Retinal pigment epithelial cell (primary cell): ENCODE results near the gene WBP1L.
"Not testable (repeated sequence)": the region's sequence is repeated elsewhere in the genome, so short reads cannot be mapped to it uniquely, and the experiment has no call there.

Experiments
- DNase-seq: peaks from one replicate; pipeline ENCODE4 v3.0.0-alpha.2; 2010; ENCODE audit warnings: low read depth
- H3K4me3 ChIP-seq: 2 replicates; pipeline ENCODE4 v1.5.1; 2011; ENCODE audit warnings: mild to moderate bottlenecking, low read length, control low read depth, moderate library complexity
- TF ChIP-seq, protein P1 (sequence below): conservative IDR thresholded peaks from 2 replicates; pipeline ENCODE4 v1.5.1; 2011; ENCODE audit warnings: low read depth, low read length, control low read depth, inconsistent platforms

WBP1L gene

DNA sequence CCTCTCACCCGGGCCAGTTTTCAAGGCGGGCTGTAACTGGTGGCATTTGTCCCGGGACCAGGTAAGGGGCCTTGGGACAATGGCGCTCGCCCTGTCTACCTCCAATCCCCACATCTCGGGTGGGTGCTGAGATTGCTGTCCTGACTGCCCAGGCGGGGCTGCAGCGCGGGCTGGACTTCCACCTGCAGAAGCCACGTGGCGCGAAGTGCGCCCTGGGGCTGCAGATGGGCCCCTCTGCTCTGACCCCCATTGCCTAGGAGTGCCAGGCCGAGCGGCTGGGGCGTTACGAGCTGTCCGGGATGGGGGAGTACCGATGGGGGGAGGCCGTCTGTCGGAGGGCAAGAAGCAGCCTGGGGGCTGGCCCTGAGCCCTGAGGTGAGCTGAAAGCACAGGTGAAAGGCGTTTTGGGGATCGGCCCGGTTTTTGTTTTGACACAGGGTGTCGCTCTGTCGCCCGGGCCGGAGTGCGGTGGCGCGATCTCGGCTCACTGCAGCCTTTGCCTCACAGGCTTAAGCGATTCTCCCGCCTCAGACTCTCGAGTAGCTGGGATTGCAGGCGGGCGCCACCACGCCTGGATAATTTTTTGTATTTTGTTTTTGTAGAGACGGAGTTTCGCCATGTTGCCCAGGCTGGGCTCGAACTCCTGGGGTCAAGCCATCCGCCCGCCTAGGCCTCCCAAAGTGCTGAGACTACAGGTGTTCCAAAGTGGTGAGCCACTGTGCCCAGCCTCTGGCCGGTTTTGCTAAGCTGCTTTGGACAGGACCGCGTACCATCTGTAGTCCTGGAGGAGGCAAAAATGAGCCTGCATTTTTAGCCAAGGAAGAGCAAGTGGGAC lies 28.9 kb upstream of the WBP1L start, which contains the start of gene SFXN2:
TSS of gene SFXN2 (plus strand) at position 16 of the 835 bp plus-strand sequence. CDS start 12,001 bp downstream, outside the sequence.
- DNase-seq = no peak
- TF ChIP-seq, protein P1, sequence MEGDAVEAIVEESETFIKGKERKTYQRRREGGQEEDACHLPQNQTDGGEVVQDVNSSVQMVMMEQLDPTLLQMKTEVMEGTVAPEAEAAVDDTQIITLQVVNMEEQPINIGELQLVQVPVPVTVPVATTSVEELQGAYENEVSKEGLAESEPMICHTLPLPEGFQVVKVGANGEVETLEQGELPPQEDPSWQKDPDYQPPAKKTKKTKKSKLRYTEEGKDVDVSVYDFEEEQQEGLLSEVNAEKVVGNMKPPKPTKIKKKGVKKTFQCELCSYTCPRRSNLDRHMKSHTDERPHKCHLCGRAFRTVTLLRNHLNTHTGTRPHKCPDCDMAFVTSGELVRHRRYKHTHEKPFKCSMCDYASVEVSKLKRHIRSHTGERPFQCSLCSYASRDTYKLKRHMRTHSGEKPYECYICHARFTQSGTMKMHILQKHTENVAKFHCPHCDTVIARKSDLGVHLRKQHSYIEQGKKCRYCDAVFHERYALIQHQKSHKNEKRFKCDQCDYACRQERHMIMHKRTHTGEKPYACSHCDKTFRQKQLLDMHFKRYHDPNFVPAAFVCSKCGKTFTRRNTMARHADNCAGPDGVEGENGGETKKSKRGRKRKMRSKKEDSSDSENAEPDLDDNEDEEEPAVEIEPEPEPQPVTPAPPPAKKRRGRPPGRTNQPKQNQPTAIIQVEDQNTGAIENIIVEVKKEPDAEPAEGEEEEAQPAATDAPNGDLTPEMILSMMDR = no peak
- H3K4me3 ChIP-seq = peak within 1 kb of the TSS; percentile 89

DNA sequence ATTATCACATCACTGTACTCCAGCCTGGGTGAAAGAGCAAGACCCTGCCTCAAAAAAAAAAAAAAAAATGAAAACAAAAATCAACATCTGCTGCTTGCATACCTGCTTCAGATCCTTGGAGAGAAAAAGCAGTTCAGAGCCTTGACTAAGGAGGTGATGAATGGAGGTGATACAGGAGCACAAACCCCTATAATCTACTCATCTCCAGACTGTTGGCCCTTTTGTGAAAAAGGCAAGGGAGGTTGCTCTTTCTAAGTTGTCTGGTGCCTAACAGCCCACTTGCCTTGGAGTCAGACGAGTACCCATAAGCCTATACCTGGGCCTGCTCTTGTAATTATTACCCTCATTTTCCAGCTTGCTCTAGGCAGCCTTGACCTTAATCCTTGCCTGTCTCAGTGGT lies 27.9 kb upstream of the WBP1L start:
- H3K4me3 ChIP-seq = no peak overlapping the region
- DNase-seq = no peak
- TF ChIP-seq, protein P1 = no peak

DNA sequence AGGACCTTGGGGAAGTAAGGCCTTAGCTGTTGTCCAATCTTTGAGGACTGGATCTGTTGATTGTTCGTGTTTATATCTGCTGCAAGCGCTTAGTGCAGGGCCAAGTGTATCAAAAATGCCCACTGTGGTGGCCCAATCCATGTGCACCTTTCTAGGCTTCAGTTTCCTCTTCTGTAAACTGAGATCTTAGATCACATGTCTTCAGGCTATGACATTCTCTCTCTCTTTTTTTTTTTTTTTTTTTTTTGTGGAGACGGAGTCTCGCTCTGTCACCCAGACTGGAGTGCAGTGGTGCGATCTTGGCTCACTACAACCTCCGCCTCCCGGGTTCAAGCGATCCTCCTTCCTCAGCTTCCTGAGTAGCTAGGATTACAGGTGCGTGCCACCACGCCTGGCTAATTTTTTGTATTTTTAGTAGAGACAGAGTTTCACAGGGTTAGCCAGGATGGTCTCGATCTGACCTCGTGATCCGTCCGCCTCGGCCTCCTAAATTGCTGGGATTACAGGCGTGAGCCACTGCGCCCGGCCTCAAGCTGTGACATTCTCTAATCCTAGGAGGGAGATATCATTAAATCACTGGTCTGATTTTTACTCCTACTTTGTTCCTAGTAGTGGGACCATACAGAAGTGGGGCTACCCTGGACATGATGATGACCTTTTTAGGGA lies 26.7 kb upstream of the WBP1L start:
- not testable (repeated sequence) for H3K4me3 ChIP-seq, DNase-seq

DNA sequence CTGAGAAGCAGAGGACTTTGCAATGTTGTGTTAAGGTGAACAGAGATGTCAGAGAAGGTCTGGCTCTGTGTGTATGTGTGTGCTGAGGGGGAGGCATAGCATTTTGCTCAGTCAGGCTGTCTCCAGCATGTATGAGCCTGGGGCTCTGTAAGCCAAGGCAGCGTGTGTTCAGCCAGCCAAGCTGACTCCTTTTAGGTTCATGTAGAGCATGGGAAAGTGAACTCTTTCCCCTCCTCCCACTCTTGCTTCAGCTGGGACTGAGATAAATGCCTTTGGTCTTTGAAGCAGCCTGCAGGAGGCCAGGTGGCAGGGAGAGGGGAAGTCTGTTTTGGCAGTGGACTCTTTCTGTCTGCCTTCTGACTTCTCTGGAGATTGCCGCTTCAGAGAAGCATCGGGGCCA lies 25.5 kb upstream of the WBP1L start:
- TF ChIP-seq, protein P1 = no peak
- no peak for DNase-seq
- no peak overlapping the region for H3K4me3 ChIP-seq

DNA sequence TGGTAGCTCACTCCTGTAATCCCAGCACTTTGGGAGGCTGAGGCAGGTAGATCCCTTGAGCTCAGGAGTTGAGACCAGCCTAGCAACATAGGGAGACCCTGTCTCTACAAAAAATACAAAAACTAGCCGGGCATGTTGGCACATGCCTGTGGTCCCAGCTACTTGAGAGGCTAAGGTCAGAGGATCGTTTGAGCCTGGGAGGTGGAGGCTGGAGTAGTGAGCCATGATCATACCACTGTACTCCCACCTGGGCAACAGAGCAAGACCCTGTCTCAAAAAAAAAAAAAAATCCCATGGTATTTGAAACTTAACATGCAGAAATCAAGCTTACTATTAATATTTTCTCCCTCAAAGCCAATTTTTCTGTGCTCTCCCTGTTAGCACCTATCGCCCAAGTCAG lies 23.4 kb upstream of the WBP1L start:
- no peak for DNase-seq
- TF ChIP-seq, protein P1 = no peak
- no peak overlapping the region for H3K4me3 ChIP-seq

DNA sequence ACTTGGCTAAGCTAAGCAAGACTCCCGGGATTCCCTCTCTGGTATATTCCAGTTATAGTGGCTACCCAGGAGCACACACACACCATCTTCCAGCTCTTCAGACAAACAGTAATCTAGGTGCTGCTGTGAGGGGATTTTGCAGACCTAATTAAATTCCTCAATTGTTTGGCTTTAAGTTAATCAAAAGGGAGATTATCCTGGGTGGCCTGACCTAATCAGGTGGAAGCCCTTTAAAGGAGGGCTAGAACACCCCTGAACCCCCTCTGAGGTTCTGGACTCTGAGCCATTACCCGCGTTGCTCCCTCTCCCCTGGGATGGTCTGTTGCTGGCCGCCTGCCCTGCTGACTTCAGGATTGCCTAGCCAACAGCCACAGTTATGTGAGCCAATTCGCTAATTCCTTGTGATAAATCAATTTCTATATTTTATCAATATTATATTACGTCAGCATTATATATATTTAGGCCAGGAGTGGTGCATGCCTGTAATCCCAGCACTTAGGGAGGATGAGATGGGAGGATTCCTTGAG lies 22.9 kb upstream of the WBP1L start:
- no peak for DNase-seq
- TF ChIP-seq, protein P1 = no peak
- H3K4me3 ChIP-seq = no peak overlapping the region

DNA sequence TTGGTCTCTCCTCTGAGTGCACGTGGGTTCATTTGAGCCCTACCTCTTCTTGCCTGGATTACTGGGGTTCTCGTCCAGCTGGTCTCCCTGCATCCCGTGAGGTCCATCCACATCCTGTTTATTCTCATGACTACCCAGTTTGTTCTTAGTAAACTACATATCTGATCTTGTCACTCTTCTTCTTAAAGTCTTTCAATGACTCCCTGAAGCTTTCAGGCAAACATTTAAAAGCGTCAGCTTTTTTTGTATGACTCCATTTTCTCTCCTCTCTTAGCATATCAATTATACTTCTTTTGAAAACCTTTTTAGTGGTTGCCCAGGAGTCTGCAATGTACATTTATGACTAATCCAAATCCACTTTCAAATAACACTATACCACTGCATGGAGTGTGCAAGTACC lies 21.8 kb upstream of the WBP1L start:
- TF ChIP-seq, protein P1 = no peak
- no peak overlapping the region for H3K4me3 ChIP-seq
- no peak for DNase-seq
